HEK293T (cell line): ENCODE results near the gene RALB.

ENCODE experiments used
- CTCF ChIA-PET: fragments of 350-600 bp; formaldehyde crosslinking; extraction: SDS; loops from one replicate; lab custom pipeline; 2021; ENCODE audit warnings: antibody characterized with exemption, inconsistent platforms; lab: Yijun Ruan, JAX
- POLR2A ChIA-PET: fragments of 350-600 bp; formaldehyde crosslinking; extraction: SDS; loops from one replicate; lab custom pipeline; 2020; ENCODE audit warnings: antibody characterized with exemption, inconsistent platforms; lab: Yijun Ruan, JAX
- DNase-seq: peaks from one replicate; pipeline ENCODE4 v3.0.0; 2012; ENCODE audit warnings: mixed read lengths; ENCODE audit errors: extremely low spot score
- ARNT ChIP-seq: fragments of 450-650 bp; IDR thresholded peaks from 2 replicates; pipeline ENCODE4 v1.6.1; 2017; ENCODE audit warnings: mild to moderate bottlenecking
- BHLHE40 ChIP-seq: fragments of 450-650 bp; IDR thresholded peaks from 2 replicates; pipeline ENCODE4 v1.6.1; 2016; ENCODE audit warnings: mild to moderate bottlenecking, moderate library complexity, borderline replicate concordance
- CTBP1 ChIP-seq: fragments of 450-650 bp; IDR thresholded peaks from 2 replicates; pipeline ENCODE4 v1.6.1; 2016; ENCODE audit warnings: borderline replicate concordance
- ELF4 ChIP-seq: fragments of 450-650 bp; IDR thresholded peaks from 2 replicates; pipeline ENCODE4 v1.6.1; 2017; ENCODE audit warnings: antibody characterized with exemption
- FOXA1 ChIP-seq: fragments of 450-650 bp; IDR thresholded peaks from 2 replicates; pipeline ENCODE4 v1.6.1; 2016; ENCODE audit warnings: mild to moderate bottlenecking
- FOXK2 ChIP-seq: fragments of 450-650 bp; IDR thresholded peaks from 2 replicates; pipeline ENCODE4 v1.6.1; 2016; ENCODE audit warnings: mild to moderate bottlenecking
- FOXM1 ChIP-seq: fragments of 450-650 bp; IDR thresholded peaks from 2 replicates; pipeline ENCODE4 v1.6.1; 2017; ENCODE audit warnings: mild to moderate bottlenecking, borderline replicate concordance
- HDGF ChIP-seq: fragments of 450-650 bp; IDR thresholded peaks from 2 replicates; pipeline ENCODE4 v1.6.1; 2017; ENCODE audit warnings: antibody characterized with exemption, borderline replicate concordance
- L3MBTL2 ChIP-seq: fragments of 450-650 bp; conservative IDR thresholded peaks from 2 replicates; pipeline ENCODE4 v1.6.1; 2016; ENCODE audit warnings: mild to moderate bottlenecking
- LEF1 ChIP-seq: fragments of 450-650 bp; IDR thresholded peaks from 2 replicates; pipeline ENCODE4 v1.6.1; 2017; ENCODE audit warnings: mild to moderate bottlenecking, borderline replicate concordance
- NFRKB ChIP-seq: fragments of 450-650 bp; IDR thresholded peaks from 2 replicates; pipeline ENCODE4 v1.6.1; 2016; ENCODE audit warnings: mild to moderate bottlenecking, moderate library complexity
- PKNOX1 ChIP-seq: fragments of 450-650 bp; IDR thresholded peaks from 2 replicates; pipeline ENCODE4 v1.6.1; 2016
- SP1 ChIP-seq: fragments of 450-650 bp; IDR thresholded peaks from 2 replicates; pipeline ENCODE4 v1.6.1; 2017
- SUZ12 ChIP-seq: fragments of 450-650 bp; IDR thresholded peaks from 2 replicates; pipeline ENCODE4 v1.6.1; 2016; ENCODE audit warnings: mild to moderate bottlenecking
- TARDBP ChIP-seq: fragments of 450-650 bp; IDR thresholded peaks from 2 replicates; pipeline ENCODE4 v1.6.1; 2016
- ZNF384 ChIP-seq: fragments of 450-650 bp; IDR thresholded peaks from 2 replicates; pipeline ENCODE4 v1.6.1; 2016

Gene RALB

GRCh38 chr2:120247851-120248250 lies 4.8 kb upstream of the RALB start:
- ChIA-PET CTCF (interaction anchor here (0.9 kb wide), 1 partner anchor 9 kb away, joined by 3 read pairs; no protein-coding TSS in a partner anchor), POLR2A (no interaction called here)
- DNase-seq: no peak
- TF ChIP-seq CTBP1: no peak
- no peak for TF ChIP-seq ZNF384
- no peak for TF ChIP-seq BHLHE40
- no peak for TF ChIP-seq FOXA1
- TF ChIP-seq HDGF: no peak
- TF ChIP-seq PKNOX1: no peak
- no peak for TF ChIP-seq ARNT
- no peak for TF ChIP-seq NFRKB
- no peak for TF ChIP-seq SUZ12
- TF ChIP-seq LEF1: no peak
- no peak for TF ChIP-seq FOXK2
- no peak for TF ChIP-seq FOXM1
- no peak for TF ChIP-seq L3MBTL2
- TF ChIP-seq ELF4: no peak

GRCh38 chr2:120250640-120251039 lies 2.0 kb upstream of the RALB start:
- ChIA-PET POLR2A (no interaction called here), CTCF (interaction anchor here (0.5 to 1.2 kb wide), 3 partner anchors 33 to 629 kb away, joined by 3 read pairs; no protein-coding TSS in a partner anchor)
- no peak for TF ChIP-seq PKNOX1
- no peak for TF ChIP-seq FOXA1
- TF ChIP-seq CTBP1: no peak
- no peak for TF ChIP-seq TARDBP
- TF ChIP-seq ARNT: no peak
- no peak for TF ChIP-seq FOXK2
- no peak for TF ChIP-seq NFRKB
- TF ChIP-seq L3MBTL2: no peak
- no peak for TF ChIP-seq HDGF
- TF ChIP-seq SP1: no peak
- TF ChIP-seq SUZ12: no peak
- TF ChIP-seq LEF1: no peak
- TF ChIP-seq ZNF384: no peak
- TF ChIP-seq BHLHE40: no peak
- no peak for TF ChIP-seq FOXM1
- no peak for DNase-seq

- POLR2A ChIA-PET: no interaction called here
- no peak for DNase-seq
- TF ChIP-seq LEF1: no peak
- no peak for TF ChIP-seq ZNF384
- no peak for TF ChIP-seq NFRKB
- no peak for TF ChIP-seq FOXK2
- TF ChIP-seq TARDBP: no peak
- TF ChIP-seq ARNT: no peak
- CTCF ChIA-PET: interaction anchor here (0.5 to 1.7 kb wide), 3 partner anchors 62 to 629 kb away, joined by 3 to 4 read pairs (median 3); no protein-coding TSS in a partner anchor
Observed at GRCh38 chr2:120251078-120251477, 1.6 kb upstream of the RALB start.

GRCh38 chr2:120251880-120252224 lies 800 bp upstream of the RALB start:
- CTCF ChIA-PET: interaction anchor here (1.7 kb wide), 1 partner anchor 61 kb away, joined by 4 read pairs; no protein-coding TSS in a partner anchor
- no peak for DNase-seq
- TF ChIP-seq BHLHE40 (no peak), SUZ12 (no peak), SP1 (no peak), ARNT (no peak), TARDBP (no peak), LEF1 (no peak), FOXK2 (no peak), NFRKB (no peak), ZNF384 (no peak), L3MBTL2 (no peak), HDGF (no peak), PKNOX1 (no peak), FOXM1 (no peak), CTBP1 (no peak), ELF4 (no peak), FOXA1 (no peak)
- POLR2A ChIA-PET: interaction anchor here (0.9 to 1.5 kb wide), 6 partner anchors 12 to 61 kb away, joined by 3 to 6 read pairs (median 3); partner anchors contain the start of gene TMEM185B

- CTCF ChIA-PET: no interaction called here
- TF ChIP-seq ELF4 (no peak), L3MBTL2 (peak; percentile 33)
- POLR2A ChIA-PET: interaction anchor here (0.9 to 1.5 kb wide), 5 partner anchors 13 to 32 kb away, joined by 3 to 6 read pairs (median 3); partner anchors contain the start of gene TMEM185B
- DNase-seq: peak; percentile 77
Observed at GRCh38 chr2:120253021-120253882, 600 bp downstream of the RALB start.

- ChIA-PET POLR2A (no interaction called here), CTCF (no interaction called here)
- TF ChIP-seq ELF4: no peak
- no peak for TF ChIP-seq LEF1
- TF ChIP-seq TARDBP: no peak
- TF ChIP-seq FOXA1: no peak
- no peak for TF ChIP-seq BHLHE40
- no peak for TF ChIP-seq L3MBTL2
- no peak for TF ChIP-seq NFRKB
- TF ChIP-seq FOXK2: no peak
- TF ChIP-seq CTBP1: no peak
Observed at GRCh38 chr2:120254178-120254577, 1.5 kb downstream of the RALB start.

More at GRCh38 chr2:120254178-120254577, 1.5 kb downstream of the RALB start:
- no peak for DNase-seq
